Measurements from ENCODE around the gene SDC4. TPM values are rescaled to one million over a fixed set of nuclear protein-coding genes. Genes with fewer than 3 reads are reported as not detected.

The SDC4 gene, protein sequence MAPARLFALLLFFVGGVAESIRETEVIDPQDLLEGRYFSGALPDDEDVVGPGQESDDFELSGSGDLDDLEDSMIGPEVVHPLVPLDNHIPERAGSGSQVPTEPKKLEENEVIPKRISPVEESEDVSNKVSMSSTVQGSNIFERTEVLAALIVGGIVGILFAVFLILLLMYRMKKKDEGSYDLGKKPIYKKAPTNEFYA
- 122 TPM for total RNA-seq

GRCh38 chr20:45347936-45348778, at the start of gene SDC4:
SDC4 (minus strand) TSS chr20:45348424; CDS start chr20:45348384, 40 bp downstream.

DNA sequence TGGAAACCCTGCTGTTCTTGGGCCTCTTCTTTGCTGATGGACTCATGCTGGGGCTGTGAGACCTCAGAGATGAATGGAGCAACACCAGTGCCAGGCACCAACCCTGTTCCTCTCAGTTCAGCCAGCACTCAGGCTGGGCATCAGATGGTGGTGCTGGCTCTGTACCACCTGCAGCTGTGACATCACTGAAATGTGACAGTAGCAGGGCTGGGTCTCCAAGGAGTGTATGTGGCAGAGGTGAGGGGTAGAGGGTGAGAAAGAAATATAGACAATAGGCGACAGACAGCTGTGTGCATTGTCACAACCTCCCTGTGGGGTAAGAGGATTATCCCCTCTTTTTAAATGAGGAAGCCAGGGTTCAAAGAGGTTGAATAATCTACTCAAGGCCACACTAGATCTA, 30.0 kb upstream of the SDC4 start, which contains the start of gene TP53TG5:
TSS of gene TP53TG5 (minus strand) at position 135 of the 400 bp plus-strand sequence. CDS start at position 46, 89 bp downstream.

DNA sequence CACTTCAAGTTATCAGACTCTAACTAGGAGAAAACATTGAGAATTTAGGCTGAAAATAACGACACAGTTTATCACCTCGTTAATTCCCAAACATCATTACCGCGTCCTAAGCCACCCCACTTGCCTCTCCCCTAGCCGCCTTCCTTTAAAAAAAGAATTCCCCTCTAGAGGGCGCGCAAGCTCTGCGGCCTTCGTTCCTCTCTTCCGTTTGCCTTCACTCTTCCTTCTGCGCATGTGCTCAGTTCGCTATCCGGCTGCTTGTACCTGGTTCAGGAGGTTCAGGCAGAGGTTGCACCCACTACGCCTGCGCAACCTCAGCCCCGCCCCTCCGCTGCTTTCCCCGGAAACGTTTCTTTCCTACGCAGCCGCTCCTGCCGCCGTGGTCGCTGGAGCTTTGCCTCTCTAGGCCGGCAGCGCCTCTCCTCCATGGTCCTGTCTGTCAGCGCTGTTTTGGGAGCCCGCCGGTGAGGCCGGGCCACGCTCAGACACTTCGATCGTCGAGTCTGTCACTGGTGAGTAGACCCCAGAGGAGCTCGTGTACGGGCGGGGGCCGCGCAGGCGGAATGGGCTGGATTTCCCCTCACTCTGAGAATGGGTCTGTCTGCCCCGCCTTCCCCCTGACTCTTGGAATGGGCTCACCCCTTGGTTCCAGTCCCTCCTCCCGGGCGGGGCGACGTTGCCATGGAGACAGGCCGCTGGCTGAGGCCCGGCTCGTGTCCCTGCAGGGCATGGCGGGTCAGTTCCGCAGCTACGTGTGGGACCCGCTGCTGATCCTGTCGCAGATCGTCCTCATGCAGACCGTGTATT, 14.8 kb upstream of the SDC4 start, which contains the start of gene SYS1:
TSS of gene SYS1 (plus strand) at position 353 of the 807 bp plus-strand sequence. CDS start at position 729, 376 bp downstream.

DNA sequence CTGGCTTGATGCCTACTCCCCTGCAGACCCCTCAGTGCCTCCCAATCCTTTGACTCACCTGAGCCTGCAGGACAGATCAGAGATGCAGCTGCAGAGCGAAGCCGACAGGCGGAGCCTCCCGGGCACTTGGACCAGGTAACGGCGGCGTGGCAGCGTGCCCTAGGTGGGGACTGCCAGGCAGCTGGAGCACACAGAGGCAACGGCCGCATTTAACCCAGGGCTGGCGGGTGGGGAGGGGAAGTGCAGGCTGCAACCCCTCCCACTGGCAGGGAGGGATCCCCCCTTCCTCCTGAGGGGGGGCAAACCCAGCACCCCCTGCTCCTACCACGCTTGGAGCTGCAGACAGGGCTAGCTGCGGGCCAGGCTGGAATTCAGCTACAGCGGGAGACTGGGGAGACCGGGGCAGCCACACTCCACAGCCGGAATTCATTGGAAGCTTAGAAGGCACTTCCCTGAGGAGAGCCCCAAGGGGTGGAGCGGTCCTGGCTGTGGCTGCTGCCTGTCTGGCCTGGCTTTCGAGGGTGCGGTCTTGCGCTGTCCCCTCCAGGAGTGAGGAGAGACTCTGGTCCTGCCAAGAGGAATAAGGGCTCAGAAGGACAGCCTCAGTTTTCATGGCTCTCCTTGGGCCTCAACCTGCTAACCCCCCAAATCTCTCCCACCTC, 40.0 kb downstream of the SDC4 start, which contains the start of gene MATN4:
TSS of gene MATN4 (minus strand) at position 183 of the 662 bp plus-strand sequence. CDS start 2,717 bp downstream, outside the sequence.

DNA sequence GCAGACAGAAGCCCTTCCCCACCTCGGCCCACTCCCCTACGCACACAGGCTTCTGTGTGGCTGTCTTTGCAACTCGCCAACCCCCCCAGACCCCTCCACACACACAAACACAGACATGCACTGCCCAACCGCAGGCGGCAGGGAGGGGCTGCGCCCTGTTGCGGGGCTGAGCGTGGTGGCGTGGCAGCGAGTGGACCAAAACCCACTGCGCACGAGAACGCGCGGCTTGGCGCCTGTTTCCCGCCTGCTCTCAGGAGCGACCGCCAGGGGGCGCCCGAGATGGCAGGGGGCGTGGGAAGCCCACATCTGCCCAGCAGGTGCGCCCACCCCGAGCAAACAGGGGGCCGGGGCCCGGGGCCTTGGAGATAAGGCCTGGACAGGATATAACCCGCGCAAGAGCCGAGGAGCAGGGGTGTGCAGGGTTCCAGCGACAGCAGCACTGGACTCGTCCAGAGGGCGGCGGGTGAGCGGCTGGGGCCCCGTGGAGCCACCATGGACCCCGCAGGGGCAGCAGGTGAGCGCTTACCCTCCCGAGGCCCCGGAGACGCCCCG, 41.7 kb downstream of the SDC4 start, which contains the start of gene RBPJL:
TSS of gene RBPJL (plus strand) at position 410 of the 552 bp plus-strand sequence. CDS start at position 493, 83 bp downstream.

Other genes starting within 250 kb of the SDC4 start
- gene KCNS1, start 247.3 kb downstream of the SDC4 start, total RNA-seq, result 0.76 TPM
- not detected for gene WFDC5, start 233.2 kb downstream of the SDC4 start, total RNA-seq
- not detected for gene WFDC12, start 224.0 kb downstream of the SDC4 start, total RNA-seq
- not detected for gene PI3, start 173.5 kb downstream of the SDC4 start, total RNA-seq
- gene SEMG1, start 141.4 kb downstream of the SDC4 start, total RNA-seq, result not detected
- gene SEMG2, start 127.1 kb downstream of the SDC4 start, total RNA-seq, result 0.06 TPM
- 2.8 TPM for gene SLPI, start 93.9 kb downstream of the SDC4 start, total RNA-seq
- gene RBPJL, start 41.6 kb downstream of the SDC4 start, total RNA-seq, result not detected
- 0.99 TPM for gene MATN4, start 40.1 kb downstream of the SDC4 start, total RNA-seq
- gene SYS1, start 14.7 kb upstream of the SDC4 start, total RNA-seq, result 25.3 TPM
- gene TP53TG5, start 29.9 kb upstream of the SDC4 start, total RNA-seq, result 0.12 TPM
- gene DBNDD2, start 59.9 kb upstream of the SDC4 start, total RNA-seq, result 12.9 TPM
- 45.5 TPM for gene PIGT, start 67.7 kb upstream of the SDC4 start, total RNA-seq
- gene WFDC2, start 121.3 kb upstream of the SDC4 start, total RNA-seq, result 77.5 TPM
- gene SPINT3, start 167.2 kb upstream of the SDC4 start, total RNA-seq, result not detected
- not detected for gene WFDC6, start 191.1 kb upstream of the SDC4 start, total RNA-seq
- not detected for gene EPPIN, start 199.0 kb upstream of the SDC4 start, total RNA-seq
- gene WFDC8, start 230.9 kb upstream of the SDC4 start, total RNA-seq, result not detected

All from metanephros (tissue), 1 donor.